ENCODE data around the gene RAB27A. TPM values are rescaled to one million over a fixed set of nuclear protein-coding genes. Genes with fewer than 3 reads are reported as not detected.
A peak's percentile ranks its signal among the peaks of the same experiment; 100 is the strongest.

RAB27A gene
- total and polyA plus RNA-seq, 9 of the 15 experiments (the other 6 are each of a cell fraction or from before 2014, with no cell fraction given) = 31.5 to 171 (median 80.4) TPM

DNA sequence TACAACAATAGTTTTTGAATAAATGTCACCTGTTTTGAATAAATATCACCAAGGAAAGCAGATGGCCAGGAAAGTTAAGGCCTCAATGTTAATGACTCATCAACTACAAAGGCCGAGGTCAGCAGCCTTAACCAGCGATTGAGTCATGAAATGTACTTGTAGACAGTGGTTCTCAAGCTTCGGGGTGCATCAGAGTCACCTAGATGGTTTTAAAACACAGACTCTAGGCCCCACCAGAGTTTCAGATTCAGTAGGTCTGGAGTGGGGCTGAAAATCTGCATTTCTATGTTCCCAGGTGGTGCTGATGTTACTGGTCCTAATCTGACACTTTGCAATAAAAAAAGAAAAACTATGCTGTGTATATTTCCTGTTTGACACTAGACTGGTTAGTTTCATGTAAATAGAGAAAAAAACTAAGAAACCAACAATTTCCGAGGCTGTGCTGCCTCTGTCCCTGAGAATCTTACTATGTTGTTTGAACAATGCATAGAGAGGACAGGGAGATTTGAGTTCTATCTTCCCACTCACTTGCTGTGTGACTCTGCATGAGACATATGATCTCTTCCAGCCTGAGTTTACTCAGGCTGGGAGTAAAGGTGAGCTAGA, 9.8 kb downstream of the RAB27A start (continued):
- TF ChIP-seq, protein P1, sequence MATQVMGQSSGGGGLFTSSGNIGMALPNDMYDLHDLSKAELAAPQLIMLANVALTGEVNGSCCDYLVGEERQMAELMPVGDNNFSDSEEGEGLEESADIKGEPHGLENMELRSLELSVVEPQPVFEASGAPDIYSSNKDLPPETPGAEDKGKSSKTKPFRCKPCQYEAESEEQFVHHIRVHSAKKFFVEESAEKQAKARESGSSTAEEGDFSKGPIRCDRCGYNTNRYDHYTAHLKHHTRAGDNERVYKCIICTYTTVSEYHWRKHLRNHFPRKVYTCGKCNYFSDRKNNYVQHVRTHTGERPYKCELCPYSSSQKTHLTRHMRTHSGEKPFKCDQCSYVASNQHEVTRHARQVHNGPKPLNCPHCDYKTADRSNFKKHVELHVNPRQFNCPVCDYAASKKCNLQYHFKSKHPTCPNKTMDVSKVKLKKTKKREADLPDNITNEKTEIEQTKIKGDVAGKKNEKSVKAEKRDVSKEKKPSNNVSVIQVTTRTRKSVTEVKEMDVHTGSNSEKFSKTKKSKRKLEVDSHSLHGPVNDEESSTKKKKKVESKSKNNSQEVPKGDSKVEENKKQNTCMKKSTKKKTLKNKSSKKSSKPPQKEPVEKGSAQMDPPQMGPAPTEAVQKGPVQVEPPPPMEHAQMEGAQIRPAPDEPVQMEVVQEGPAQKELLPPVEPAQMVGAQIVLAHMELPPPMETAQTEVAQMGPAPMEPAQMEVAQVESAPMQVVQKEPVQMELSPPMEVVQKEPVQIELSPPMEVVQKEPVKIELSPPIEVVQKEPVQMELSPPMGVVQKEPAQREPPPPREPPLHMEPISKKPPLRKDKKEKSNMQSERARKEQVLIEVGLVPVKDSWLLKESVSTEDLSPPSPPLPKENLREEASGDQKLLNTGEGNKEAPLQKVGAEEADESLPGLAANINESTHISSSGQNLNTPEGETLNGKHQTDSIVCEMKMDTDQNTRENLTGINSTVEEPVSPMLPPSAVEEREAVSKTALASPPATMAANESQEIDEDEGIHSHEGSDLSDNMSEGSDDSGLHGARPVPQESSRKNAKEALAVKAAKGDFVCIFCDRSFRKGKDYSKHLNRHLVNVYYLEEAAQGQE (IDR thresholded peaks at IDR 0.05; ENCODE audit: borderline replicate concordance) = peak; percentile 20; the same call in 1 of the 2 replicates
- TF ChIP-seq, protein P1 (CRISPR knock-in tag; IDR thresholded peaks at IDR 0.05; ENCODE audit: low read depth) = no peak
- TF ChIP-seq BACH1 (tag; IDR thresholded peaks at IDR 0.05) (peak; percentile 85), PHF21A (IDR thresholded peaks at IDR 0.05; ENCODE audit: borderline replicate concordance, low read depth) (no peak), NR2C1 (IDR thresholded peaks at IDR 0.05) (peak; percentile 46; the same call in 1 of the 2 replicates), NR2C1 (tag; IDR thresholded peaks at IDR 0.05) (peak; percentile 59; the same call in 1 of the 2 replicates), HDAC6 (IDR thresholded peaks at IDR 0.05; ENCODE audit: low read depth, low read length) (no peak), NCOA1 (IDR thresholded peaks at IDR 0.05; ENCODE audit: low read depth) (peak; percentile 58; the same call in 1 of the 2 replicates), PURB (CRISPR knock-in tag; IDR thresholded peaks at IDR 0.05; ENCODE audit: low read depth) (no peak), JUNB (CRISPR knock-in tag; conservative IDR thresholded peaks at IDR 0.05) (peak; percentile 65; the same call in 1 of the 2 replicates), NFE2 (IDR thresholded peaks at IDR 0.05; ENCODE audit: low read depth) (peak; percentile 85), MAFG (tag; conservative IDR thresholded peaks at IDR 0.05) (peak; percentile 83), STAT5A (IDR thresholded peaks at IDR 0.05; ENCODE audit: borderline replicate concordance, low read length) (peak; percentile 55; the same call in 1 of the 2 replicates), RHOXF2B (CRISPR knock-in tag; conservative IDR thresholded peaks at IDR 0.05) (no peak), RCOR1 (IDR thresholded peaks at IDR 0.05; ENCODE audit: borderline replicate concordance in 1 of 2, low read depth in 2 of 2, low read length in 2 of 2) (peak in 1 of 2 experiments; percentile 38; a peak in 1 of 4 replicates), CBX3 (IDR thresholded peaks at IDR 0.05; ENCODE audit: borderline replicate concordance in 1 of 2, low read length in 2 of 2) (peak in 1 of 2 experiments; percentile 74; a peak in 2 of 3 replicates)
- TF ChIP-seq, protein P2, sequence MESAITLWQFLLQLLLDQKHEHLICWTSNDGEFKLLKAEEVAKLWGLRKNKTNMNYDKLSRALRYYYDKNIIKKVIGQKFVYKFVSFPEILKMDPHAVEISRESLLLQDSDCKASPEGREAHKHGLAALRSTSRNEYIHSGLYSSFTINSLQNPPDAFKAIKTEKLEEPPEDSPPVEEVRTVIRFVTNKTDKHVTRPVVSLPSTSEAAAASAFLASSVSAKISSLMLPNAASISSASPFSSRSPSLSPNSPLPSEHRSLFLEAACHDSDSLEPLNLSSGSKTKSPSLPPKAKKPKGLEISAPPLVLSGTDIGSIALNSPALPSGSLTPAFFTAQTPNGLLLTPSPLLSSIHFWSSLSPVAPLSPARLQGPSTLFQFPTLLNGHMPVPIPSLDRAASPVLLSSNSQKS (CRISPR knock-in tag; IDR thresholded peaks at IDR 0.05) = no peak
- TF ChIP-seq, protein P3, sequence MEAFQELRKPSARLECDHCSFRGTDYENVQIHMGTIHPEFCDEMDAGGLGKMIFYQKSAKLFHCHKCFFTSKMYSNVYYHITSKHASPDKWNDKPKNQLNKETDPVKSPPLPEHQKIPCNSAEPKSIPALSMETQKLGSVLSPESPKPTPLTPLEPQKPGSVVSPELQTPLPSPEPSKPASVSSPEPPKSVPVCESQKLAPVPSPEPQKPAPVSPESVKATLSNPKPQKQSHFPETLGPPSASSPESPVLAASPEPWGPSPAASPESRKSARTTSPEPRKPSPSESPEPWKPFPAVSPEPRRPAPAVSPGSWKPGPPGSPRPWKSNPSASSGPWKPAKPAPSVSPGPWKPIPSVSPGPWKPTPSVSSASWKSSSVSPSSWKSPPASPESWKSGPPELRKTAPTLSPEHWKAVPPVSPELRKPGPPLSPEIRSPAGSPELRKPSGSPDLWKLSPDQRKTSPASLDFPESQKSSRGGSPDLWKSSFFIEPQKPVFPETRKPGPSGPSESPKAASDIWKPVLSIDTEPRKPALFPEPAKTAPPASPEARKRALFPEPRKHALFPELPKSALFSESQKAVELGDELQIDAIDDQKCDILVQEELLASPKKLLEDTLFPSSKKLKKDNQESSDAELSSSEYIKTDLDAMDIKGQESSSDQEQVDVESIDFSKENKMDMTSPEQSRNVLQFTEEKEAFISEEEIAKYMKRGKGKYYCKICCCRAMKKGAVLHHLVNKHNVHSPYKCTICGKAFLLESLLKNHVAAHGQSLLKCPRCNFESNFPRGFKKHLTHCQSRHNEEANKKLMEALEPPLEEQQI (IDR thresholded peaks at IDR 0.05) = peak; percentile 91
